WTC11 (cell line): ENCODE data around the gene C1QTNF1. TPM values are rescaled to one million over a fixed set of nuclear protein-coding genes. Genes with fewer than 3 reads are reported as not detected.

Experiments used
- ATAC-seq: fragments of 200-7000 bp; cut with Tn5 transposase; 2 replicates; pipeline ENCODE4 v1.10.0; 2021; ENCODE audit warnings: mild to moderate bottlenecking, moderate library complexity
- CTCF ChIA-PET: fragments of 300-600 bp; sonication (Branson Sonifier 250); formaldehyde crosslinking; loops from one replicate; lab custom pipeline; 2021; ENCODE audit warnings: antibody characterized with exemption; lab: Charles Lee
- POLR2A ChIA-PET: fragments of 350-600 bp; sonication (Branson Sonifier 250); formaldehyde crosslinking; loops from one replicate; lab custom pipeline; 2021; ENCODE audit warnings: antibody characterized with exemption; lab: Charles Lee
- DNase-seq: peaks from one replicate; pipeline ENCODE4 v3.0.0; 2021; ENCODE audit warnings: low spot score
- H3K27ac Mint-ChIP-seq: 2 replicates; pipeline ENCODE4 v1.8.0; 2021; ENCODE audit warnings: mixed read lengths
- H3K27me3 Mint-ChIP-seq: 2 replicates; pipeline ENCODE4 v1.8.0; 2021; ENCODE audit warnings: low read depth, mild to moderate bottlenecking, moderate library complexity, mixed read lengths
- H3K36me3 Mint-ChIP-seq: 2 replicates; pipeline ENCODE4 v1.8.0; 2021; ENCODE audit warnings: mixed read lengths
- H3K4me1 Mint-ChIP-seq: 2 replicates; pipeline ENCODE4 v1.8.0; 2022; ENCODE audit warnings: mixed read lengths
- H3K4me3 Mint-ChIP-seq: 2 replicates; pipeline ENCODE4 v1.8.0; 2021; ENCODE audit warnings: mild to moderate bottlenecking, moderate library complexity, mixed read lengths
- H3K9me3 Mint-ChIP-seq: 2 replicates; pipeline ENCODE4 v1.8.0; 2021; ENCODE audit warnings: mixed read lengths
- CDX4 ChIP-seq: fragments of 250-450 bp; sonication (Bioruptor Pico); IDR thresholded peaks from 2 replicates; pipeline ENCODE4 v1.9.0; 2021; ENCODE audit warnings: moderate library complexity, mild to moderate bottlenecking, inconsistent platforms, borderline replicate concordance
- EMX1 ChIP-seq: fragments of 250-450 bp; sonication (Bioruptor Pico); IDR thresholded peaks from 2 replicates; pipeline ENCODE4 v1.8.0; 2021; ENCODE audit warnings: mild to moderate bottlenecking
- FOXK1 ChIP-seq: sonication (generic); formaldehyde crosslinking; IDR thresholded peaks from 2 replicates; pipeline ENCODE4 v1.8.0; 2022; ENCODE audit warnings: mild to moderate bottlenecking, moderate library complexity, missing genetic modification reagents
- GRHL2 ChIP-seq: fragments of 250-450 bp; sonication (Bioruptor Pico); IDR thresholded peaks from 2 replicates; pipeline ENCODE4 v1.8.0; 2022; ENCODE audit warnings: mild to moderate bottlenecking, moderate library complexity; ENCODE audit not compliant: insufficient replicate concordance, severe bottlenecking
- HMGA2 ChIP-seq: fragments of 250-450 bp; sonication (Bioruptor Pico); IDR thresholded peaks from 2 replicates; pipeline ENCODE4 v1.4.0; 2021; ENCODE audit warnings: mild to moderate bottlenecking, moderate library complexity
- MYBL2 ChIP-seq: sonication (generic); formaldehyde crosslinking; IDR thresholded peaks from 2 replicates; pipeline ENCODE4 v1.8.1; 2023; ENCODE audit warnings: mild to moderate bottlenecking, moderate library complexity, missing genetic modification reagents
- NR2C2 ChIP-seq: sonication (generic); formaldehyde crosslinking; IDR thresholded peaks from 2 replicates; pipeline ENCODE4 v1.8.0; 2022; ENCODE audit warnings: mild to moderate bottlenecking, missing genetic modification reagents
- NR3C1 ChIP-seq: sonication (generic); formaldehyde crosslinking; conservative IDR thresholded peaks from 2 replicates; pipeline ENCODE4 v1.8.1; 2023; ENCODE audit warnings: low read depth, mild to moderate bottlenecking, missing genetic modification reagents
- SMAD3 ChIP-seq: sonication (generic); formaldehyde crosslinking; IDR thresholded peaks from 2 replicates; pipeline ENCODE4 v1.8.0; 2022; ENCODE audit warnings: missing genetic modification reagents, mild to moderate bottlenecking, borderline replicate concordance
- SP1 ChIP-seq: sonication (generic); formaldehyde crosslinking; conservative IDR thresholded peaks from 2 replicates; pipeline ENCODE4 v1.8.1; 2022; ENCODE audit warnings: missing genetic modification reagents
- TP53 ChIP-seq: sonication (generic); formaldehyde crosslinking; IDR thresholded peaks from 2 replicates; pipeline ENCODE4 v1.8.1; 2023; ENCODE audit warnings: mild to moderate bottlenecking, missing genetic modification reagents
- ZNF121 ChIP-seq: sonication (generic); formaldehyde crosslinking; IDR thresholded peaks from 2 replicates; pipeline ENCODE4 v1.8.0; 2023; ENCODE audit warnings: missing genetic modification reagents
- ZNF425 ChIP-seq: fragments of 250-450 bp; sonication (Bioruptor Pico); conservative IDR thresholded peaks from 2 replicates; pipeline ENCODE4 v1.9.0; 2021; ENCODE audit warnings: mild to moderate bottlenecking
- ZNF512 ChIP-seq: sonication (generic); formaldehyde crosslinking; IDR thresholded peaks from 2 replicates; pipeline ENCODE4 v1.8.1; 2022; ENCODE audit warnings: missing genetic modification reagents, borderline replicate concordance
- total RNA-seq: library from RNA; stranded (reverse); gene quantifications from 3 replicates; pipeline ENCODE4 v1.2.3, GENCODE V29; 2021
- TF ChIP-seq, protein P1 (sequence below): sonication (generic); formaldehyde crosslinking; IDR thresholded peaks from 2 replicates; pipeline ENCODE4 v1.8.0; 2022; ENCODE audit warnings: mild to moderate bottlenecking, missing genetic modification reagents
- TF ChIP-seq, protein P2 (sequence below): sonication (generic); formaldehyde crosslinking; IDR thresholded peaks from 2 replicates; pipeline ENCODE4 v1.8.0; 2023; ENCODE audit warnings: mild to moderate bottlenecking, missing genetic modification reagents
- TF ChIP-seq, protein P3 (sequence below): sonication (generic); formaldehyde crosslinking; IDR thresholded peaks from 2 replicates; pipeline ENCODE4 v1.8.0; 2022; ENCODE audit warnings: mild to moderate bottlenecking, missing genetic modification reagents

Gene C1QTNF1
- total RNA-seq, 1 experiment from 2014 or later: 1.7 TPM

- no peak for TF ChIP-seq ZNF512 (CRISPR knock-in tag)
- no peak for TF ChIP-seq ZNF425 (CRISPR knock-in tag)
Observed at GRCh38 chr17:79008666-79009387, 15.1 kb upstream of the C1QTNF1 start (continued).

GRCh38 chr17:79009397-79010303, 14.3 kb upstream of the C1QTNF1 start, which contains the start of gene CANT1:
Gene CANT1 (minus strand): TSS chr17:79009764. CDS start chr17:78997622, 12,142 bp downstream.
- Mint-ChIP-seq H3K27me3 (peaks cover 82% of the 10 kb centered on the region), H3K27ac (no peak within 1 kb of the TSS), H3K4me3 (peak within 1 kb of the TSS; percentile 85), H3K9me3 (peaks cover 35% of the 10 kb centered on the region), H3K4me1 (peaks cover 22% of the 10 kb centered on the region), H3K36me3 (peaks cover 16% of the 10 kb centered on the region)
- CTCF ChIA-PET: interaction anchor here (0.6 to 1.5 kb wide), 6 partner anchors 23 to 379 kb away, joined by 3 to 9 read pairs (median 4); partner anchors contain the start of gene ENGASE
- peak; percentile 96 for ATAC-seq
- peak; percentile 77 for DNase-seq
- POLR2A ChIA-PET: interaction anchor here (0.6 kb wide), 3 partner anchors 30 to 1410 kb away, joined by 3 to 4 read pairs (median 3); no protein-coding TSS in a partner anchor
- TF ChIP-seq, protein P1, sequence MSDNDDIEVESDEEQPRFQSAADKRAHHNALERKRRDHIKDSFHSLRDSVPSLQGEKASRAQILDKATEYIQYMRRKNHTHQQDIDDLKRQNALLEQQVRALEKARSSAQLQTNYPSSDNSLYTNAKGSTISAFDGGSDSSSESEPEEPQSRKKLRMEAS: peak; percentile 74; the same call in 1 of the 2 replicates
- TF ChIP-seq, protein P2, sequence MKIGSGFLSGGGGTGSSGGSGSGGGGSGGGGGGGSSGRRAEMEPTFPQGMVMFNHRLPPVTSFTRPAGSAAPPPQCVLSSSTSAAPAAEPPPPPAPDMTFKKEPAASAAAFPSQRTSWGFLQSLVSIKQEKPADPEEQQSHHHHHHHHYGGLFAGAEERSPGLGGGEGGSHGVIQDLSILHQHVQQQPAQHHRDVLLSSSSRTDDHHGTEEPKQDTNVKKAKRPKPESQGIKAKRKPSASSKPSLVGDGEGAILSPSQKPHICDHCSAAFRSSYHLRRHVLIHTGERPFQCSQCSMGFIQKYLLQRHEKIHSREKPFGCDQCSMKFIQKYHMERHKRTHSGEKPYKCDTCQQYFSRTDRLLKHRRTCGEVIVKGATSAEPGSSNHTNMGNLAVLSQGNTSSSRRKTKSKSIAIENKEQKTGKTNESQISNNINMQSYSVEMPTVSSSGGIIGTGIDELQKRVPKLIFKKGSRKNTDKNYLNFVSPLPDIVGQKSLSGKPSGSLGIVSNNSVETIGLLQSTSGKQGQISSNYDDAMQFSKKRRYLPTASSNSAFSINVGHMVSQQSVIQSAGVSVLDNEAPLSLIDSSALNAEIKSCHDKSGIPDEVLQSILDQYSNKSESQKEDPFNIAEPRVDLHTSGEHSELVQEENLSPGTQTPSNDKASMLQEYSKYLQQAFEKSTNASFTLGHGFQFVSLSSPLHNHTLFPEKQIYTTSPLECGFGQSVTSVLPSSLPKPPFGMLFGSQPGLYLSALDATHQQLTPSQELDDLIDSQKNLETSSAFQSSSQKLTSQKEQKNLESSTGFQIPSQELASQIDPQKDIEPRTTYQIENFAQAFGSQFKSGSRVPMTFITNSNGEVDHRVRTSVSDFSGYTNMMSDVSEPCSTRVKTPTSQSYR: no peak
- TF ChIP-seq SMAD3 (CRISPR knock-in tag) (no peak), ZNF121 (CRISPR knock-in tag) (no peak), NR2C2 (CRISPR knock-in tag) (no peak), FOXK1 (CRISPR knock-in tag) (0 out of 2 replicates have a peak, but pooled peaks have one; percentile 33), ZNF425 (CRISPR knock-in tag) (no peak), NR3C1 (CRISPR knock-in tag) (no peak), EMX1 (no peak), CDX4 (CRISPR knock-in tag) (no peak), GRHL2 (CRISPR knock-in tag) (no peak), SP1 (CRISPR knock-in tag) (peak; percentile 44; the same call in 1 of the 2 replicates), TP53 (no peak), HMGA2 (CRISPR knock-in tag) (no peak), MYBL2 (CRISPR knock-in tag) (0 out of 2 replicates have a peak, but pooled peaks have one; percentile 24)
- TF ChIP-seq, protein P3, sequence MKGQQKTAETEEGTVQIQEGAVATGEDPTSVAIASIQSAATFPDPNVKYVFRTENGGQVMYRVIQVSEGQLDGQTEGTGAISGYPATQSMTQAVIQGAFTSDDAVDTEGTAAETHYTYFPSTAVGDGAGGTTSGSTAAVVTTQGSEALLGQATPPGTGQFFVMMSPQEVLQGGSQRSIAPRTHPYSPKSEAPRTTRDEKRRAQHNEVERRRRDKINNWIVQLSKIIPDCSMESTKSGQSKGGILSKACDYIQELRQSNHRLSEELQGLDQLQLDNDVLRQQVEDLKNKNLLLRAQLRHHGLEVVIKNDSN: no peak
